ENCODE data around the gene TAAR1.
"Not testable (repeated sequence)": the region's sequence is repeated elsewhere in the genome, so short reads cannot be mapped to it uniquely, and the experiment has no call there.

TAAR1 gene, protein sequence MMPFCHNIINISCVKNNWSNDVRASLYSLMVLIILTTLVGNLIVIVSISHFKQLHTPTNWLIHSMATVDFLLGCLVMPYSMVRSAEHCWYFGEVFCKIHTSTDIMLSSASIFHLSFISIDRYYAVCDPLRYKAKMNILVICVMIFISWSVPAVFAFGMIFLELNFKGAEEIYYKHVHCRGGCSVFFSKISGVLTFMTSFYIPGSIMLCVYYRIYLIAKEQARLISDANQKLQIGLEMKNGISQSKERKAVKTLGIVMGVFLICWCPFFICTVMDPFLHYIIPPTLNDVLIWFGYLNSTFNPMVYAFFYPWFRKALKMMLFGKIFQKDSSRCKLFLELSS

DNA sequence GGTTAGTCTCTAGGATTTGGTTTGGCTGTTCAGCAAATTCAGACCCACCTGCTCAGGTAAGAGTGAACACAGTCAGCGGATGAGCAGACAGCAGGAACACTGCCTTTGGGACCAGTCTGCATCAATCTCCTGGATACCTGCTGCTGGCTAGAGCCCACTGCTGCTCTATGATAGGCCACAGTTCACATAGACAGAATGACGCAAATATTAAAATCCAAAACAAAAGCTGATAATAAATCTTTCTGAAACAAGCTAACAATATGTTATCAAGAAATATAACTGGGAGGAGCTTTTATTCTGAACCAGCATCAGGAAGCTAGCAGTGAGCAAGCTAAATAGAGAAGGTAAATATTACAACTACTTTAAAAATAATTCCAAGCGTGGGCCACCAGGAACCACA lies at the start of gene TAAR1:
TAAR1 (minus strand) TSS at position 101 of the 400 bp plus-strand sequence. CDS start 13,179 bp downstream, outside the sequence.
- DNase-seq: no peak

DNA sequence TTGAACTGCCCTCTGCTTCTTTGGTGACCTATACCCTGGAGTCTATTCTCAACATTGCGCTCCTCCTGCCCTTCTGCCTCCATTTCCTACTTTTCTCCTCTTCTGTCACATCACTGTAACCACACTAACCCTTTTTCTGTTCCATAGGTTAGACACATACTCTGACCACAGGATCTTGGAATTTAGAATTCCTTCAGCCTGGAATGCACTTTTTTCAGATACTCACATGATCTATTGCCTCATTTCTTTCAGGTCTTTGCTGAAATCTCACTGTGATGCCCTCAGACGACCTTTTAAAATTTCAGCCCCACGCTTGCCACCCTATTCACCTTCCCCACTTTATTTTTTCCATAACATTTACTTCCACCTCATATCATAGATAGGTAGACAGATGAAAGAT lies 49.8 kb upstream of the TAAR1 start:
- DNase-seq: no peak

DNA sequence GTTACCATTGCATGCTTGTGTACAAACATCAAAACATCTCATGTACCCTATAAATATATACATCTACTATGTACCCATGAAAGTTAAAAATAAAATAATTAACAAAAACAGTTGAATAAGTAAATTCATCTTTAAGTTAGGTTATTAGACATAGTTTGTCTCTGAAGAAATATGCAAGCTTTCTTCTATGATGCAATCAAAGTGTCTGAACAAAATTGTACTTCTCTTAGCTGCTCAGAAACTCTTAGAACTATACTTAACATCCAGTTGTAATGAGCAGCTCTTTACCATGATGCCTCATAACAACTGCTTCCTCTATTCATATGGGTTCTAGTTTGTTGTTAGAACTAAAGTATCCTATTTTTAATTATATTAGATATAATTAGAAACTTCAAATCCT lies 49.0 kb upstream of the TAAR1 start:
- DNase-seq: no peak

GRCh38 chr6:132706756-132707155 lies 47.8 kb upstream of the TAAR1 start:
- not testable (repeated sequence) for DNase-seq

DNA sequence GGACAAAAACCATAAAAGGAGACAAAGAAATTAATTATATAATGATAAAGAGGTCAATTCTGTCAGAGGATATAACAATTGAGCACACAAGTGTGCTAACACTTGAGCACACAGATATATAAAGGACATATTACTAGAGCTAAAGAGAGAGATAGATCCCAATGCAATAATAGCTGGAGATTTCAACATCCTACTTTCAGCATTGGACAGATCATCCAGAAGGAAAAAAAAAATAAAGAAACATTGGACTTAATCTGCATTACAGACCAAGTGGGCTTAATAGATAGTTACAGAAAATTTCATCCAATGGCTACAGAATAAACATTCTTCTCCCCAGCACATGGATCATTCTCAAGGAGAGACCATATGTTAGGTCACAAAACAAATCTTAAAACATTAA lies 45.0 kb upstream of the TAAR1 start:
- DNase-seq: no peak

- no peak for DNase-seq
Measured at GRCh38 chr6:132698608-132699007, 39.6 kb upstream of the TAAR1 start.

DNA sequence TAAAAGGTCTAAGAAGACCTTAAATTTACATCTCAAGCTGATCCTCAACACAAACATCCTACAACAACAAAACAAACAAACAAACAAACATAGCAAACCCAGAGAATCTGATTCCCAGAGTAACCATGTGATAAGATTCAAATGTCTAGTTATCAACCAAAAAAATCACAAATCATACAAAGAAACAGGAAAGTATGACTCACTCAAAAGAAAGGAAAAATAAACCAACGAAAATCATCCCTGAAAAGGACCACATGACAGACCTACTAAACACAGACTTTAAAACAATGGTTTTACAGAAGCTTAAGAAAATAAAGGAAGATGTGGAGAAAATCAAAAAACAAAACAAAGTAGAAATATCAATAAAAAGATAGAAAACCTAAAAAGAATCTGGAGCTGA lies 36.8 kb upstream of the TAAR1 start:
- no peak for DNase-seq

- DNase-seq: no peak
Measured at GRCh38 chr6:132693478-132693877, 34.5 kb upstream of the TAAR1 start.

GRCh38 chr6:132690678-132691077 lies 31.7 kb upstream of the TAAR1 start:
- no peak for DNase-seq

DNA sequence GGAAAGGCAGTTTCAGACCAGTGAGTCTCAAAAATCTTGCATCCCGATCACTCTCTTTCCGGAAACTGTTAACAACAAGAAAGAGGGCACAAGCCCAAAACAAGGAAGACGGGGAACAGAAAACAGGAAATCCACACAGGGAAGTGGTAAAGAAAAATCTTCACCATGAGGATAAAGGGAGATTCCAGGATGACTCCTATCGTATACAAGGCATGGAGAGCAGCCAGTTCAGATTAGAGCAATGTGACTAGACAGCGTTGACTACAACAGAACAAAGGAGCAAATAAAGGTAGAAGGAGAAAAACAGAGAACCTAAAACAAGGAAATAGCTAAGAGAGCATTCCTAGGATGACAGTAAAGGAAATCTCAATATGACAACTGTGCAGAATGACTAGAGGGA lies 28.3 kb upstream of the TAAR1 start:
- DNase-seq: no peak

DNA sequence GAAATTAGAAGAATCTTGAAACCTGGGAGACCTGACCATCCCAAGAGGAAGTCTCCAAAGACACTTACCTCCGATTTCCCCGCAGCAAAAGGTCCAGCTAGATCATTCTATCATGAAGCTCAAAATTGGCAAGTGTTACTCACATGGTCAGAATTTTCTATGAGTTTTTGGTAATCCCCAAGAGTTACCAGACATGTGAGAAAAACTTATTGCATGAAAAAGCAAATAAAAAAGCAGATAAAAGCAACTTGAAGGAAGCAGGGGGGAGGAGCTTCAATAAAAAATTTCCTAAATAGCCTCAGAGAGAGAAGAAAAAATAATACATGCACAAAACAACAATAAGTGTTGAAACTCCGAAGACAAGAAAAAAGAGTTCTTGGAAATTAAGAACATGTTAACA lies 27.5 kb upstream of the TAAR1 start:
- DNase-seq: no peak

DNA sequence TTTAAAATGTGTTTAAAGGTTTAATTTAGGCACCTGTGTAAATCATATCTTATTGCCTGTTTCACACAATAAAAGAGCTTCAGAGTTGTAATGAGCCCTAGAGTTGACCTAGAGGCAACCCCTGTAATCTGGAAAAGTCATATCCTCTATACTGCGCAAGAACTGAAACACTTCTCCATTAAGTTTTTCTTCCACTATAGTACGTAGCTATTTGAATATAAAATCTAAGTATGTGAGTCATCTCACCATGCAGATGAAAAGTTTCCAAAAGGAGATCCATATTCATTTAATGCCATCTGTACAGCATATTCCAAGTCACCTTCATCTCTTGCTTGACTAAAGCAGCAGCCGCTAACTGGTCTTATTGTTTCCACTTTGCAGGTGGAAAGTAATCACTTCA lies 26.0 kb upstream of the TAAR1 start:
- DNase-seq: no peak

DNA sequence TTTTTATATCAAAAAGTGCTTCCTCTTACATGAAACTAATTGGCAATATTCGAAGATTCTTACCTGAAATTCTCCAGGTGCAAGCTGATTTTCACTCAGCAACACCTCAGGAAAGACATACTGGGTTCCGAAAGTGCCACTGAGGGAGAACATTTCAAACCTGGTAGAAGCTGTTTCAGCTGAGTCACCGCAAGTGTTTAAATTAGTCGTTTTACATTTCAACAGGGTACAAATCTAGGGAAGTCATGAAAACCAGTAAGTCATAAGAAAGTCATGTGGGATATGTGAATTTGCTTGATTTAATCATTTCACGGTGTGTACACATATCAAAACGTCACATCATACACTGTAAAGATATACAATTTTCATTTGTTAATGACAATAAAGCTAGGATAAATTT lies 25.3 kb upstream of the TAAR1 start:
- no peak for DNase-seq

GRCh38 chr6:132683543-132683942 lies 24.6 kb upstream of the TAAR1 start:
- no peak for DNase-seq

DNA sequence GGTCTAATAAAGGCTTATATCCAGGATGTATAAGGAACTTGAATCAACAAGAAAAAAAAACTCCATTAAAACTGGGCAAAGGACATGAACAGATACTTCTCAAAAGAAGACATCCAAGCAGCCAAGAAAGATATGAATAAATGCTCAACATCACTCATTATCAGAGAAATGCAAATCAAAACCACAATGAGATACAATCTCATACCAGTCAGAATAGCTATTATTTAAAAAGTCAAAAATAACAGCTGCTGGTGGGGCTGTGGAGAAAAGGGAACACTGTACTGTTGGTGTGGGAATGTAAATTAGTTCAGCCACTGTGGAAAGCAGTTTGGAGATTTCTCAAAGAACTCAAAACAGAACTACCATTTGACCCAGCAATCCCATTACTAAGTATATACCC lies 20.1 kb upstream of the TAAR1 start:
- peak in 1 of 6 experiments; percentile 2 for DNase-seq

DNA sequence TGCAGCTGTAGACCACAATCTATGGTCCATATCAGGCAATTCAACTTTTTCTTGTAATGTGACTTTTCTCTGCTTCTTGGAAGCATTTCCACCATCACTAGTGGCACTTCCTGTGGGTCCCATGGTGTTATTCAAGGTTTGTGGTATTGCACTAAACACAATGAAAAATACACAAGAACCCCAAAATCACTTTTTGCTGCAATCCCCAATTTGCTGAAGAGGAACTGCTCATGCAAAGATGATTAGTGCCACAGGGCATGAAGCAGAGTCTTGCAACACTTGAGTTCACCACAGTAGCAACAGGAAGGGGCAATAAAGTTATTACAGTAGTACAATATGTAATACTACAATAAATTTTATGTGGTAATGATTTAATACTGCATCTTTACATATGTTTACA lies 16.8 kb upstream of the TAAR1 start:
- DNase-seq: no peak

DNA sequence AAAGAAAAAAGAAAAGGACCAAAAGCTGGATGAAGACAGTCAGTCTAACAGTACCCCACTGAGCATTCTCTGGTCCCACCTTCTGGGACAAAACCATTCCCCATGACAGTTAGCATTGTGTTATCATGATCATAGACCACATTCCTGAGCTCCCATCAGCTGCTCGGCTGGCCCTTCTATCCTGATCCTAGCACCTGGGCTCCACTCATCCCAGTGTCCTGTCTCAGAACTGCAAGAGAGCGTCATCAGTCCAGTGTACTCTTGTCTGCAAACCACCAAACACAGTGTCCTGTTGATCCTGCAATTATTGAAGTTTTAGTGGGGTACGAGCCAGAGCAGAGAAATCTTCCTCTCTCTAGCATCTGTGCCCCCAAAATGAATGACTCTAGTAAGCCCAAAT lies 16.0 kb upstream of the TAAR1 start:
- no peak for DNase-seq

DNA sequence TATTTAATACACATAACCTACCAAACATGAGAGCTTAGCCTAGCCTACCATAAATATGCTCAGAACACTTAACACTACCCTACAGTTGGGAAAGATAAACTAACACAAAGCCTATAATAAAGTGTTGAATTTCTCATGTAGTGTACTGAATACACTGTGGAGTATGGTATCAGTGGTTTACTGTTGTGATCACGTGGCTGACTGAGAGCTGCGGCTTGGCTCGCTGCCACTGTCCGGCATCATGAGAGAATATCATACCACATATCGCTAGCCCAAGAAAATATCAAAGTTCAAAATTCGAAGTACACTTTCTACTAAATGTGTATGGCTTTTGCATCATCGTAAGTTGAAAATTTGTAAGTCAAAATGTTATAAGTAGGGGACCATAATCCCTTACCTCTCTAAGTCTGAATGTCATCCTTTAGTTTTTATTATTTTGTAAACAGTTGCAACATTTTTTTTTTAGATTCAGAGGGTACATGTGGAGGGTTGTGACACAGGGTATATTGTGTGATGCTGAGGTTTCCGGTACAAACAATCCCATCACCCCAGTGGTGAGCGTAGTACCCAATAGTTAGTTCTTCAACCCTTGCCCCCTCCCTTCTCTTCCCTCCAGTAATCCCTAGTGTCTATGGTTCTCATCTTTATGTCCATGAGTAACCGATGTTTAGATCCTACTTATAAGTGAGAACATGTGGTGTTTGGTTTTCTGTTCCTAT lies 14.6 kb upstream of the TAAR1 start:
- no peak for DNase-seq

DNA sequence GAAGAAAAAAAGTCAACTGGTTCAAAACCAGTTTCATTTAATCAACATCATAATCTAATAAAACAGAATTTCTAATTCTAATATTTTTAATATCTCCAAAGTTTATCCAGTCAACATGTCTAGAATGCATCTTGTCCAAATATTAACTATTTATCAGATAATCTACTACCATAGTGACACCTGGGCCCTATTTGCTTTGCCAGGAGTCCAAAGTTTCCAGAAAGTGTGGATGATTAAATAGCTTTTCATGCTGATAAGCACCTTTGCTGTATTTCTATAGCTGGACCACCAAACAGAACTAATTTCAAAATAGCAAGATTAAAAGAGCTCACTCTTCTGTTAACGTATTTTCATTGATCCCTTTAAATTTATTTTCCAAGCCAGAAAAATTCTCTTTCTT lies 12.3 kb upstream of the TAAR1 start:
- DNase-seq: no peak

DNA sequence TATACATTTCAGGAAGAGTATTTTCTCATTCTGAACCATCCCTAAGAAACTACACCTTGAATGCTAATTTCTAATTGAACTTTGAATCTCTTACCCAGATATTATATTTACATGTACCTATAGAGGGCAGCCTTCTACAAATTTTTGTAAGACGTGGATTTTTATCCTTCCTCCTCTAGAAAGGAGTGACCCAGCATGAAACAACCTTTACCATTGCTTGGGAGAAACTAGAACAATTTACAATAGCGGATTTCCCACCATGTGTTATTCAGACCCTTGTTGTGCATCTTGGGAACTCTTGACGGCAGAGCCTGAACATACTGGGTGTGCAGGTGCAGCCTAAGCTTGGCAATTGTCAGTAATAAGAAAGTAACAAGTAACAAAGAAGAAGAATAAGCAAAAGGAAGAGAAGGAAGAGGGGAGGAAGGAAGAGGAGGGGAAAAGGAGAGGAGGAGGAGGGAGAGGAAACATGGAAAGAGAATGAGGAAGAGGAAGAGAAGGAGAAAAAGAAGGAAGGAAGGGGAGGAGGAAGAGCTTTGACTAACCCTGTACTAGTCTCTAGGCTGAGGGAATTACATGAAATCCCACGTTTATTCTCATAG lies 10.8 kb upstream of the TAAR1 start:
- DNase-seq: peak in 3 of 6 experiments; percentile 1 to 41 (median 34)

DNA sequence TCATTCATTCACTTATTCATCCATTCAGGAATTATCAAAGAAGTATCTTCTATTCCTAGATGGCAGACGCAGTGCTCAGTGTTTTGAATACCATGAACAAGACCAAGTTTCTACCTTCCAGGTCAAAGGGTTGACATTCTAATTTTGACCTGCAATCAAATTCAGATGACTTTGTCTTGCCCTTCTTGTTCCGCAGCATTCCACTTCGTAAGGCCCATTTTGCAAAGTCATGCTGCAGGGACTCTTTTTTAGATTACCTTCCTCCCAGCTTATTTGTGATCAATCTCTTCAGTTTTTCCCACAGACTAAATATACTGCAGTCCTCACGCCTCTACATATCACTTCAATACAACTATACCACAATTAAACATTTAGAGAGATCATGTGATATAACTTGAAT lies 7.1 kb upstream of the TAAR1 start:
- DNase-seq: no peak

- DNase-seq: no peak
Measured at GRCh38 chr6:132664309-132665034, 5.5 kb upstream of the TAAR1 start.

DNA sequence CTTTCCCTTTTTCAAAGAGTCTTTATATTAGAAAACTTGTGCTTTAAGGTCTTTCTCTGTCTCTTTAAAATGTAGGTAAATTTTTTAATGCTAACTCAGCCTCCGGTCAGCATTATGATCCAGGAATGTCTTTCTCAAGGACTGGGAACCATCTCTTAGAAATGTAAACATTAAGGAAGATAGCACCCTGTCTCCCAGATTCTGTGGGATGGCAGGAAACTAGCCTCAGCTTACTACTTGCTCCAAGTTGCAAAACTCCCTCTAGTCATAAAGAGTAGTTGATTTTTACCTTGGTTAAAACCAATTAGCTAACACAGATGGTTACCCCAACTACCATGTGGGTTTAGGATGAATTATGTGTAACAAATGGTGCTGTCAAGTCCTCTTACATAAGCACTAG lies 4.7 kb upstream of the TAAR1 start:
- DNase-seq: no peak

GRCh38 chr6:132661906-132662305 lies 2.9 kb upstream of the TAAR1 start:
- DNase-seq: no peak
